PC-3 (cell line): ENCODE measurements around the gene FCRL6.

ENCODE experiments used
- CTCF ChIP-seq: fragments of 300-600 bp; sonication (generic); conservative IDR thresholded peaks from 2 replicates; pipeline ENCODE4 v1.5.1; 2017; ENCODE audit warnings: antibody characterized with exemption, low read depth, mild to moderate bottlenecking, low read length
- EZH2 ChIP-seq: fragments of 300-600 bp; sonication (generic); IDR thresholded peaks from one replicate; pipeline ENCODE4 v1.6.1; 2017; ENCODE audit warnings: antibody characterized with exemption, mild to moderate bottlenecking, low read length; ENCODE audit not compliant: unreplicated experiment
- EZH2phosphoT487 ChIP-seq: fragments of 300-600 bp; sonication (generic); IDR thresholded peaks from 2 replicates; pipeline ENCODE4 v1.6.1; 2018; ENCODE audit warnings: mild to moderate bottlenecking, antibody characterized with exemption, low read length, borderline replicate concordance

GRCh38 chr1:159828176-159828575, 26.0 kb downstream of the FCRL6 start:
- no peak for TF ChIP-seq CTCF
- TF ChIP-seq EZH2phosphoT487: no peak
- TF ChIP-seq EZH2: no peak
